ENCODE measurements around the gene RBBP8. TPM values are rescaled to one million over a fixed set of nuclear protein-coding genes. Genes with fewer than 3 reads are reported as not detected.

RBBP8 gene
- total and polyA plus RNA-seq, 10 of the 15 experiments (the other 5 are each of a cell fraction or from before 2014, with no cell fraction given): 46.2 to 82.3 (median 68.7) TPM

- RAD21 ChIA-PET (ENCODE audit: unreplicated experiment): interaction anchor here (0.9 kb wide), 1 partner anchor 56 kb away, joined by 3 read pairs; no protein-coding TSS in a partner anchor
- TF ChIP-seq POU2F2 (IDR thresholded peaks at IDR 0.05; ENCODE audit: borderline replicate concordance, low read depth, low read length) (no peak), SMC3 (IDR thresholded peaks at IDR 0.05; ENCODE audit: borderline replicate concordance, low read length) (no peak), POLR2AphosphoS2 (IDR thresholded peaks at IDR 0.05; ENCODE audit: low read depth, low read length) (no peak), PKNOX1 (IDR thresholded peaks at IDR 0.05) (no peak), ATF3 (IDR thresholded peaks at IDR 0.05; ENCODE audit: borderline replicate concordance, extremely low read depth, low read depth, low read length) (no peak), IKZF1 (conservative IDR thresholded peaks at IDR 0.05) (no peak), NKRF (conservative IDR thresholded peaks at IDR 0.05) (no peak), CBX3 (IDR thresholded peaks at IDR 0.05; ENCODE audit: borderline replicate concordance, low read depth) (no peak), ATF2 (IDR thresholded peaks at IDR 0.05; ENCODE audit: low read length) (no peak), BCL11A (IDR thresholded peaks at IDR 0.05; ENCODE audit: low read depth, low read length) (no peak), RUNX3 (IDR thresholded peaks at IDR 0.05; ENCODE audit: low read length) (no peak), ESRRA (IDR thresholded peaks at IDR 0.05; ENCODE audit: low read length) (no peak), CREM (IDR thresholded peaks at IDR 0.05; ENCODE audit: low read depth) (no peak), CBX5 (IDR thresholded peaks at IDR 0.05; ENCODE audit: low read depth) (no peak), ZNF217 (IDR thresholded peaks at IDR 0.05) (no peak)
- POLR2A ChIA-PET: no interaction called here
- H3K4me3 ChIP-seq: no peak overlapping the region
- FAIRE-seq: no peak
- ATAC-seq: no peak
- intact Hi-C loops (cut with micrococcal nuclease; ENCODE audit: unreplicated experiment) (no loop called here), in situ Hi-C loops (cut with MboI) (no loop called here)
- no peaks in the 10 kb centered on the region for H3K9me3 ChIP-seq (replicated peaks; ENCODE audit: control insufficient read depth, insufficient read depth, low read length)
- CTCF ChIA-PET: interaction anchor here (0.7 to 1.1 kb wide), 2 partner anchors 75 to 275 kb away, joined by 3 read pairs; no protein-coding TSS in a partner anchor
- H3K4me1 ChIP-seq (ENCODE audit: control insufficient read depth, insufficient read depth, low read length): peaks cover 27% of the 10 kb centered on the region
- H4K20me1 ChIP-seq (ENCODE audit: control insufficient read depth, insufficient read depth): no peaks in the 10 kb centered on the region
- BruUV-seq (replicated peaks): no TSS peak
- H3K27me3 ChIP-seq (replicated peaks in 1 of 2; ENCODE audit: control insufficient read depth in 2 of 2, insufficient read depth in 2 of 2, low read length in 1 of 2): no peaks in the 10 kb centered on the region
- no peak overlapping the region for H3K4me2 ChIP-seq (ENCODE audit: control insufficient read depth, insufficient read depth)
- H3K9ac ChIP-seq (ENCODE audit: control insufficient read depth, insufficient read depth, low read length): no peak overlapping the region
- H3K27ac ChIP-seq (ENCODE audit: control insufficient read depth, insufficient read depth): no peak overlapping the region
- SMC1A ChIA-PET (ENCODE audit: uncharacterized antibody, unreplicated experiment): interaction anchor here (0.9 kb wide), 1 partner anchor 42 kb away, joined by 3 read pairs; no protein-coding TSS in a partner anchor
- no peaks in the 10 kb centered on the region for H3K79me2 ChIP-seq (ENCODE audit: control insufficient read depth, insufficient read depth, low read length)
- no peak overlapping the region for H2AFZ ChIP-seq (ENCODE audit: control insufficient read depth, low read depth, low read length)
- 85% methylated on average over 8 of the region's 8 CpGs for WGBS (ENCODE audit: insufficient coverage, insufficient replicate concordance, low lambda C conversion rate, missing lambda C conversion rate)
- H3K36me3 ChIP-seq (ENCODE audit: control insufficient read depth in 2 of 2, insufficient read depth in 2 of 2, low read length in 1 of 2): no peaks in the 10 kb centered on the region
- DNase-seq (ENCODE audit: low read depth, low spot score): no peak
Observed at GRCh38 chr18:23073996-23074606, 141.0 kb downstream of the RBBP8 start.
